SK-N-SH (cell line): ENCODE results near the gene DTX2.
"Not testable (repeated sequence)": the region's sequence is repeated elsewhere in the genome, so short reads cannot be mapped to it uniquely, and the experiment has no call there.

Experiments
- EP300 ChIP-seq, 2 experiments: IDR thresholded peaks; 2 replicates each; pipeline versions ENCODE4 v1.4.0 to v1.6.1; 2012; ENCODE audit warnings: borderline replicate concordance in 1 of 2, low read depth in 1 of 2, low read length in 1 of 2
- GABPA ChIP-seq: IDR thresholded peaks from 2 replicates; pipeline ENCODE4 v1.4.0; 2012; ENCODE audit warnings: low read depth, mild to moderate bottlenecking
- JUND ChIP-seq: IDR thresholded peaks from 2 replicates; pipeline ENCODE4 v1.4.0; 2012
- SMC3 ChIP-seq: IDR thresholded peaks from 2 replicates; pipeline ENCODE4 v1.6.1; 2012; ENCODE audit warnings: low read depth, low read length, improper control_type of control experiment
- TF ChIP-seq, protein P1 (sequence below): fragments of 200-600 bp; sonication (generic); IDR thresholded peaks from 2 replicates; pipeline ENCODE4 v1.6.1; 2017; ENCODE audit warnings: antibody characterized with exemption, mild to moderate bottlenecking, moderate library complexity
- TF ChIP-seq, protein P2 (sequence below): IDR thresholded peaks from 2 replicates; pipeline ENCODE4 v1.6.1; 2012; ENCODE audit warnings: mild to moderate bottlenecking, low read depth, low read length, moderate library complexity

DNA sequence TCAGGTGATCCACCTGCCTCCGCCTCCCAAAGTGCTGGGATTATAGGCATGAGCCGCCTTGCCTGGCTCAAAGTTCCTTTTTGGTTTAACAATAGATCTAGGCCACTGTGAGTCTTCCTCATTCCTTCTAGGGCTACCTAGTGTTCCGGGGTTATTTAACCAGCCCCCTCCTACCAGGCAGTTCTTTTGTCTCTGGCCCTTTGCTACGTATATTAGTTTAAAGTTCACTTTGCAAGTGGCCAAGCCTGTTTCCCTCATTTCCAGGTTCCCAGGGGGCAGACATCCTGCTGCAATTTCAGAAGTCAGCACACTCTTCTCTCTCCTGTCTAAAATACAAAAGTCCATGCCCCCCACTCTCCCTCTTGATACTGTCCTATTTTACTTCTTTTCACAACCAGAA is 3.0 kb upstream of the DTX2 start:
- TF ChIP-seq, protein P1, sequence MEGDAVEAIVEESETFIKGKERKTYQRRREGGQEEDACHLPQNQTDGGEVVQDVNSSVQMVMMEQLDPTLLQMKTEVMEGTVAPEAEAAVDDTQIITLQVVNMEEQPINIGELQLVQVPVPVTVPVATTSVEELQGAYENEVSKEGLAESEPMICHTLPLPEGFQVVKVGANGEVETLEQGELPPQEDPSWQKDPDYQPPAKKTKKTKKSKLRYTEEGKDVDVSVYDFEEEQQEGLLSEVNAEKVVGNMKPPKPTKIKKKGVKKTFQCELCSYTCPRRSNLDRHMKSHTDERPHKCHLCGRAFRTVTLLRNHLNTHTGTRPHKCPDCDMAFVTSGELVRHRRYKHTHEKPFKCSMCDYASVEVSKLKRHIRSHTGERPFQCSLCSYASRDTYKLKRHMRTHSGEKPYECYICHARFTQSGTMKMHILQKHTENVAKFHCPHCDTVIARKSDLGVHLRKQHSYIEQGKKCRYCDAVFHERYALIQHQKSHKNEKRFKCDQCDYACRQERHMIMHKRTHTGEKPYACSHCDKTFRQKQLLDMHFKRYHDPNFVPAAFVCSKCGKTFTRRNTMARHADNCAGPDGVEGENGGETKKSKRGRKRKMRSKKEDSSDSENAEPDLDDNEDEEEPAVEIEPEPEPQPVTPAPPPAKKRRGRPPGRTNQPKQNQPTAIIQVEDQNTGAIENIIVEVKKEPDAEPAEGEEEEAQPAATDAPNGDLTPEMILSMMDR = not testable (repeated sequence)
- TF ChIP-seq, protein P2, sequence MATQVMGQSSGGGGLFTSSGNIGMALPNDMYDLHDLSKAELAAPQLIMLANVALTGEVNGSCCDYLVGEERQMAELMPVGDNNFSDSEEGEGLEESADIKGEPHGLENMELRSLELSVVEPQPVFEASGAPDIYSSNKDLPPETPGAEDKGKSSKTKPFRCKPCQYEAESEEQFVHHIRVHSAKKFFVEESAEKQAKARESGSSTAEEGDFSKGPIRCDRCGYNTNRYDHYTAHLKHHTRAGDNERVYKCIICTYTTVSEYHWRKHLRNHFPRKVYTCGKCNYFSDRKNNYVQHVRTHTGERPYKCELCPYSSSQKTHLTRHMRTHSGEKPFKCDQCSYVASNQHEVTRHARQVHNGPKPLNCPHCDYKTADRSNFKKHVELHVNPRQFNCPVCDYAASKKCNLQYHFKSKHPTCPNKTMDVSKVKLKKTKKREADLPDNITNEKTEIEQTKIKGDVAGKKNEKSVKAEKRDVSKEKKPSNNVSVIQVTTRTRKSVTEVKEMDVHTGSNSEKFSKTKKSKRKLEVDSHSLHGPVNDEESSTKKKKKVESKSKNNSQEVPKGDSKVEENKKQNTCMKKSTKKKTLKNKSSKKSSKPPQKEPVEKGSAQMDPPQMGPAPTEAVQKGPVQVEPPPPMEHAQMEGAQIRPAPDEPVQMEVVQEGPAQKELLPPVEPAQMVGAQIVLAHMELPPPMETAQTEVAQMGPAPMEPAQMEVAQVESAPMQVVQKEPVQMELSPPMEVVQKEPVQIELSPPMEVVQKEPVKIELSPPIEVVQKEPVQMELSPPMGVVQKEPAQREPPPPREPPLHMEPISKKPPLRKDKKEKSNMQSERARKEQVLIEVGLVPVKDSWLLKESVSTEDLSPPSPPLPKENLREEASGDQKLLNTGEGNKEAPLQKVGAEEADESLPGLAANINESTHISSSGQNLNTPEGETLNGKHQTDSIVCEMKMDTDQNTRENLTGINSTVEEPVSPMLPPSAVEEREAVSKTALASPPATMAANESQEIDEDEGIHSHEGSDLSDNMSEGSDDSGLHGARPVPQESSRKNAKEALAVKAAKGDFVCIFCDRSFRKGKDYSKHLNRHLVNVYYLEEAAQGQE = not testable (repeated sequence)
- not testable (repeated sequence) for TF ChIP-seq GABPA; SMC3; JUND; EP300 (IDR thresholded peaks at IDR 0.05; ENCODE audit: borderline replicate concordance in 1 of 2, low read depth in 1 of 2, low read length in 1 of 2)
